Measurements from ENCODE around the gene TSHR. TPM values are rescaled to one million over a fixed set of nuclear protein-coding genes. Genes with fewer than 3 reads are reported as not detected.
A peak's percentile ranks its signal among the peaks of the same experiment; 100 is the strongest.

The TSHR gene
- total RNA-seq, 1 donor from 2014 or later: 0.50 TPM

GRCh38 chr14:81177225-81177624 lies 221.8 kb downstream of the TSHR start:
- no peak for DNase-seq (ENCODE audit: low read depth)

GRCh38 chr14:81178063-81178462 lies 222.6 kb downstream of the TSHR start:
- peak; percentile 9 for DNase-seq (ENCODE audit: low read depth)

GRCh38 chr14:81179631-81180030 lies 224.2 kb downstream of the TSHR start:
- no peak for DNase-seq (ENCODE audit: low read depth)

GRCh38 chr14:81187832-81188522 lies 232.6 kb downstream of the TSHR start:
- DNase-seq (ENCODE audit: low read depth): no peak

GRCh38 chr14:81192594-81192993 lies 237.2 kb downstream of the TSHR start:
- no peak for DNase-seq (ENCODE audit: low read depth)

GRCh38 chr14:81193924-81194633 lies 238.7 kb downstream of the TSHR start:
- no peak for DNase-seq (ENCODE audit: low read depth)

Other genes with a start within 250 kb of the TSHR start
- gene CEP128, start 13.9 kb upstream of the TSHR start, total RNA-seq: 3.0 and 6.3 TPM in 2 replicates

Measured in renal cortical epithelial cell (primary cell).